GM10248 (cell line): ENCODE results near the gene XAF1.
"Not testable (repeated sequence)": the region's sequence is repeated elsewhere in the genome, so short reads cannot be mapped to it uniquely, and the experiment has no call there.

ENCODE experiments used
- CTCF ChIA-PET: fragments of 300-600 bp; sonication (Branson Sonifier 250); formaldehyde crosslinking; extraction: SDS; loops from one replicate; lab custom pipeline; 2021; ENCODE audit warnings: antibody characterized with exemption; lab: Yijun Ruan, JAX
- POLR2A ChIA-PET: fragments of 350-650 bp; sonication (Branson Sonifier 250); formaldehyde crosslinking; extraction: SDS; loops from one replicate; lab custom pipeline; 2020; ENCODE audit warnings: antibody characterized with exemption; lab: Yijun Ruan, JAX
- DNase-seq: peaks from one replicate; pipeline ENCODE4 v3.0.0; 2012; ENCODE audit errors: extremely low spot score
- CTCF ChIP-seq: IDR thresholded peaks from 2 replicates; pipeline ENCODE4 v1.5.1; 2012; ENCODE audit warnings: mild to moderate bottlenecking, low read depth; ENCODE audit errors: extremely low read depth, missing control alignments, control extremely low read depth

XAF1 gene

GRCh38 chr17:6757747-6758146 is 1.9 kb downstream of the XAF1 start:
- TF ChIP-seq CTCF, result no peak
- DNase-seq, result no peak
- CTCF ChIA-PET, result interaction anchor here (1.1 kb wide), 1 partner anchor 86 kb away, joined by 4 read pairs; no protein-coding TSS in a partner anchor
- POLR2A ChIA-PET, result no interaction called here

- no peak for DNase-seq
- POLR2A ChIA-PET, result no interaction called here
- no peak for TF ChIP-seq CTCF
- CTCF ChIA-PET, result no interaction called here
Observed at GRCh38 chr17:6761779-6762178, 5.9 kb downstream of the XAF1 start.

- no peak for TF ChIP-seq CTCF
- ChIA-PET CTCF (interaction anchor here (1.0 kb wide), 2 partner anchors 11 to 68 kb away, joined by 3 to 4 read pairs; no protein-coding TSS in a partner anchor), POLR2A (no interaction called here)
- DNase-seq, result no peak
Observed at GRCh38 chr17:6768447-6768846, 12.6 kb downstream of the XAF1 start.

- DNase-seq, result no peak
- POLR2A ChIA-PET, result interaction anchor here (0.6 kb wide), 1 partner anchor 60 kb away, joined by 9 read pairs; no protein-coding TSS in a partner anchor
- CTCF ChIA-PET, result no interaction called here
- no peak for TF ChIP-seq CTCF
Observed at GRCh38 chr17:6772016-6772415, 16.2 kb downstream of the XAF1 start.

GRCh38 chr17:6774906-6775305 is 19.1 kb downstream of the XAF1 start:
- CTCF ChIA-PET, POLR2A ChIA-PET, DNase-seq: not testable (repeated sequence)

GRCh38 chr17:6775871-6776405 is 20.1 kb downstream of the XAF1 start, which contains the start of gene FBXO39:
FBXO39 (plus strand) TSS chr17:6776215; CDS start chr17:6779869, 3,654 bp downstream.
- TF ChIP-seq CTCF, result no peak
- CTCF ChIA-PET, result no interaction called here
- POLR2A ChIA-PET, result no interaction called here
- peak; percentile 28 for DNase-seq

GRCh38 chr17:6779411-6779810 is 23.6 kb downstream of the XAF1 start:
- no peak for DNase-seq
- ChIA-PET CTCF (interaction anchor here (0.9 to 2.1 kb wide), 4 partner anchors 8 to 16 kb away, joined by 3 to 6 read pairs (median 4); no protein-coding TSS in a partner anchor), POLR2A (no interaction called here)
- TF ChIP-seq CTCF, result no peak
